Measurements from ENCODE around the gene ACOX3. TPM values are rescaled to one million over a fixed set of nuclear protein-coding genes. Genes with fewer than 3 reads are reported as not detected.
"Not testable (repeated sequence)": the region's sequence is repeated elsewhere in the genome, so short reads cannot be mapped to it uniquely, and the experiment has no call there.

The ACOX3 gene
- total RNA-seq, 1 donor from 2014 or later: 44.1 TPM

- H3K4me3 Mint-ChIP-seq (ENCODE audit: unreplicated experiment): no peak overlapping the region
These were observed 53.3 kb downstream of the ACOX3 start for GRCh38 chr4:8387194-8387593.

DNA sequence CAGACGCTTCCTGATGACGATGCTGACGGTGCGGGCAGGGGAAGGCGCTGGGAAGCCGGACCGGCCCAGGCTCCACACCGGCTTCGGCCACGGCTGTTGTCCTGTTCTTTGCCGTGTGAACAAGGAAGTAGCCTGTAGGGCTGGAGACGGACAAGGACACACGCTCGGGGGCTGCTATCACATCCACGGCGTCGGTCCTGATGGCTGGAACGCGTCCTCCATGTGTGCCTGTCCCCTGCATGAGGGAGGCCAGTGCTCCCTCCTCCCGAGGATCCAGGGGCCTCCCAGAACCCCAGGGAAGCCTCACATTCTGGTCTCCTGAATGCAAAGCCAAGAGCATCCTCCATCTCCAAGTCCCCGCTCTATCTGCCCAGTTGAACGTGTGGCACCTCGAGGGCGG lies 53.8 kb downstream of the ACOX3 start:
- Mint-ChIP-seq H3K36me3 (ENCODE audit: low read depth, unreplicated experiment) (peaks cover 20% of the 10 kb centered on the region), H3K27ac (ENCODE audit: unreplicated experiment) (no peak overlapping the region), H3K4me1 (ENCODE audit: unreplicated experiment) (no peaks in the 10 kb centered on the region), H3K4me3 (ENCODE audit: unreplicated experiment) (no peak overlapping the region), H3K9me3 (ENCODE audit: unreplicated experiment) (no peaks in the 10 kb centered on the region), H3K27me3 (ENCODE audit: unreplicated experiment) (peaks cover 10% of the 10 kb centered on the region)
- TF ChIP-seq CTCF (IDR thresholded peaks at IDR 0.05; ENCODE audit: unreplicated experiment): no peak
- DNase-seq (ENCODE audit: low spot score): no peak

More at GRCh38 chr4:8387194-8387593, 53.3 kb downstream of the ACOX3 start:
- H3K27me3 Mint-ChIP-seq (ENCODE audit: unreplicated experiment): peaks cover 10% of the 10 kb centered on the region
- no peaks in the 10 kb centered on the region for H3K4me1 Mint-ChIP-seq (ENCODE audit: unreplicated experiment)
- H3K36me3 Mint-ChIP-seq (ENCODE audit: low read depth, unreplicated experiment): peaks cover 20% of the 10 kb centered on the region
- H3K9me3 Mint-ChIP-seq (ENCODE audit: unreplicated experiment): no peaks in the 10 kb centered on the region
- no peak overlapping the region for H3K27ac Mint-ChIP-seq (ENCODE audit: unreplicated experiment)
- TF ChIP-seq CTCF (IDR thresholded peaks at IDR 0.05; ENCODE audit: unreplicated experiment): no peak
- no peak for DNase-seq (ENCODE audit: low spot score)

DNA sequence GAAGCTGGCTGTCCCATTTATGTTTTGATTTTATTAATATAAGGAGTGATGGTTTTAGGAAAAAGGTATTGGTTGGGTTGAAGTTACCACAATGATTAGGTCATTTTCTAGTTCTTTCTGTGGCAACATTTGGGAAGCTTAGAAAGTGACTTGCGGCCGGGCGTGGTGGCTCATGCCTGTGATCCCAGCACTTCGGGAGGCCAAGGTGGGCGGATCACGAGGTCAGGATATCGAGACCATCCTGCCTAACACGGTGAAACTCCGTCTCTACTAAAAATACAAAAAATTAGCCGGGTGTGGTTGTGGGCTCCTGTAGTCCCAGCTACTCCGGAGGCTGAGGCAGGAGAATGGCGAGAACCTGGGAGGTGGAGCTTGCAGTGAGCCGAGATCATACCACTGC lies 54.4 kb downstream of the ACOX3 start:
- H3K4me3 Mint-ChIP-seq (ENCODE audit: unreplicated experiment); H3K27ac Mint-ChIP-seq (ENCODE audit: unreplicated experiment); H3K27me3 Mint-ChIP-seq (ENCODE audit: unreplicated experiment); DNase-seq (ENCODE audit: low spot score); H3K9me3 Mint-ChIP-seq (ENCODE audit: unreplicated experiment); H3K4me1 Mint-ChIP-seq (ENCODE audit: unreplicated experiment): not testable (repeated sequence)
- H3K36me3 Mint-ChIP-seq (ENCODE audit: low read depth, unreplicated experiment): peaks cover 23% of the 10 kb centered on the region

DNA sequence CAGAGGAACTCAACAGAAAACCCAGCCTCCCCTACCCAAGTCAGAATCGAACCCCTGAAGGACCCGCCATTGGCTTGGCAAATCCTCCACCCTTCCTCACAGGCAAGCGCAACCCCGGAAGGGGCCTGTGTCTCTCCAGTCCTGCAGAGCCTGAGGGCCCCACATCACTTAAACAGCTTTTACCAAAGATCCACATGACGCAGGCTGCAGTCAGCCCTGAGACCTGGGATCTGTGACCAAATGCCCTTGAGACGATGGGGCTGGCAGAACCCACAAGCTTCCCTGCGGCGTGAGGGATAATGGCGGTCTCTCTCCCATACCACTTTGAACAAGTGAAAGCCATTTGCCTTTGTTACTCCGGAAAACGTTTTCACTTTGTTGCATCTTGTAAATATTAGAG lies 54.9 kb downstream of the ACOX3 start:
- Mint-ChIP-seq H3K4me1 (ENCODE audit: unreplicated experiment) (no peaks in the 10 kb centered on the region), H3K9me3 (ENCODE audit: unreplicated experiment) (no peaks in the 10 kb centered on the region), H3K4me3 (ENCODE audit: unreplicated experiment) (peak overlapping the region; percentile 40), H3K27ac (ENCODE audit: unreplicated experiment) (no peak overlapping the region), H3K36me3 (ENCODE audit: low read depth, unreplicated experiment) (peaks cover 20% of the 10 kb centered on the region), H3K27me3 (ENCODE audit: unreplicated experiment) (peaks cover 8% of the 10 kb centered on the region)
- no peak for DNase-seq (ENCODE audit: low spot score)
- TF ChIP-seq CTCF (IDR thresholded peaks at IDR 0.05; ENCODE audit: unreplicated experiment): no peak

DNA sequence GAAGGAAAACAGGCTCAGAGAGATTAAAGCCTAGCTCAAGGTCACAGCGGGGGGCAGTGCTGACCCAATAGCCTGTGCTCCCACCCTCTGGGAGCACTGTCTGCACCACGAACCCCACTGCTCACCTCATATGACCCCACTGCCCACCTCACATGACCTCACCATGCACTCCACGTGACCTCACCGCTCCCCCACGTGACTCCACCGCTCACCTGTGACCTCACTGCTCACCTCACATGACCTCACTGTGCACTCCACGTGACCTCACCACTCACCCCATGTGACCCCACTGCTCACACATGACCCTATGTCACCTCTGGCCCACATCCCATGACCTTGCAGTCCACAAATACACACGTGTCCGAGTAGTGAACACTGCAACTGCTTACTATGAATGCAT lies 55.4 kb downstream of the ACOX3 start:
- Mint-ChIP-seq H3K4me3 (ENCODE audit: unreplicated experiment) (peak overlapping the region; percentile 40), H3K27me3 (ENCODE audit: unreplicated experiment) (peaks cover 8% of the 10 kb centered on the region), H3K27ac (ENCODE audit: unreplicated experiment) (no peak overlapping the region), H3K9me3 (ENCODE audit: unreplicated experiment) (no peaks in the 10 kb centered on the region), H3K36me3 (ENCODE audit: low read depth, unreplicated experiment) (peaks cover 20% of the 10 kb centered on the region), H3K4me1 (ENCODE audit: unreplicated experiment) (no peaks in the 10 kb centered on the region)
- DNase-seq (ENCODE audit: low spot score): no peak
- no peak for TF ChIP-seq CTCF (IDR thresholded peaks at IDR 0.05; ENCODE audit: unreplicated experiment)
